Mammary epithelial cell (primary cell): ENCODE data around the gene CHD5.

Experiments used
- CTCF ChIP-seq, 2 donors: IDR thresholded peaks in 1 of 2; conservative IDR thresholded peaks in 1 of 2; 2 replicates each; pipeline ENCODE4 v1.5.1; 2011 to 2012; ENCODE audit warnings: inconsistent platforms in 2 of 2, low read length in 2 of 2, mild to moderate bottlenecking in 2 of 2, control low read depth in 1 of 2, low read depth in 1 of 2; ENCODE audit not compliant: insufficient read depth in 1 of 2; ENCODE audit errors: extremely low read depth in 1 of 2
- EZH2 ChIP-seq: IDR thresholded peaks from 2 replicates; pipeline ENCODE4 v1.6.1; 2012; ENCODE audit warnings: low read length, inconsistent platforms, borderline replicate concordance

GRCh38 chr1:6206520-6206855 lies 26.4 kb upstream of the CHD5 start:
- no peak for TF ChIP-seq CTCF (conservative IDR thresholded peaks at IDR 0.05 in 1 of 2, IDR thresholded peaks at IDR 0.05 in 1 of 2; ENCODE audit: extremely low read depth in 1 of 2, insufficient read depth in 1 of 2, low read depth in 1 of 2, low read length in 2 of 2)
- TF ChIP-seq EZH2, result no peak
